Nephron (organoid): ENCODE measurements around the gene BRD4.
A peak's percentile ranks its signal among the peaks of the same experiment; 100 is the strongest.

ENCODE experiments used
- H3K27ac Mint-ChIP-seq, 3 experiments: 2 replicates each; pipeline ENCODE4 v1.8.0; 2020; ENCODE audit warnings: mixed read lengths in 3 of 3, mild to moderate bottlenecking in 2 of 3, moderate library complexity in 1 of 3
- H3K27me3 Mint-ChIP-seq: 2 replicates; pipeline ENCODE4 v1.8.0; 2021; ENCODE audit warnings: low read depth, mild to moderate bottlenecking, moderate library complexity, mixed read lengths
- H3K36me3 Mint-ChIP-seq: 2 replicates; pipeline ENCODE4 v1.8.0; 2020; ENCODE audit warnings: low read depth, mixed read lengths
- H3K4me1 Mint-ChIP-seq: 2 replicates; pipeline ENCODE4 v1.8.0; 2020; ENCODE audit warnings: mixed read lengths
- H3K4me3 Mint-ChIP-seq, 3 experiments: 2 replicates each; pipeline ENCODE4 v1.8.0; 2020; ENCODE audit warnings: mild to moderate bottlenecking in 3 of 3, mixed read lengths in 3 of 3, moderate library complexity in 2 of 3
- H3K9me3 Mint-ChIP-seq: 2 replicates; pipeline ENCODE4 v1.8.0; 2020; ENCODE audit warnings: mixed read lengths
- CTCF ChIP-seq, 3 experiments: fragments of 200-600 bp; sonication (generic); IDR thresholded peaks; one replicate each; pipeline ENCODE4 v1.5.0; 2021; ENCODE audit warnings: antibody characterized with exemption in 3 of 3; ENCODE audit not compliant: unreplicated experiment in 3 of 3

Gene BRD4

GRCh38 chr19:15313649-15314279 lies 18.6 kb downstream of the BRD4 start:
- Mint-ChIP-seq H3K36me3 (peaks cover 31% of the 10 kb centered on the region), H3K27me3 (no peaks in the 10 kb centered on the region), H3K4me3 (no peak overlapping the region), H3K9me3 (no peaks in the 10 kb centered on the region), H3K27ac (no peak overlapping the region), H3K4me1 (peaks cover 49% of the 10 kb centered on the region)
- TF ChIP-seq CTCF (IDR thresholded peaks at IDR 0.05; ENCODE audit: unreplicated experiment in 3 of 3): no peak

- TF ChIP-seq CTCF (IDR thresholded peaks at IDR 0.05; ENCODE audit: unreplicated experiment in 3 of 3): no peak
- no peak overlapping the region for H3K4me3 Mint-ChIP-seq
Measured at GRCh38 chr19:15307169-15307568, 25.2 kb downstream of the BRD4 start.

GRCh38 chr19:15305582-15306334 lies 26.6 kb downstream of the BRD4 start:
- no peak for TF ChIP-seq CTCF (IDR thresholded peaks at IDR 0.05; ENCODE audit: unreplicated experiment in 3 of 3)
- Mint-ChIP-seq H3K27me3 (no peaks in the 10 kb centered on the region), H3K4me1 (peaks cover 28% of the 10 kb centered on the region), H3K4me3 (no peak overlapping the region), H3K27ac (no peak overlapping the region), H3K36me3 (peaks cover 47% of the 10 kb centered on the region), H3K9me3 (peaks cover 18% of the 10 kb centered on the region)

More at GRCh38 chr19:15307169-15307568, 25.2 kb downstream of the BRD4 start:
- H3K36me3 Mint-ChIP-seq: peaks cover 52% of the 10 kb centered on the region
- peaks cover 18% of the 10 kb centered on the region for H3K9me3 Mint-ChIP-seq
- H3K27ac Mint-ChIP-seq: no peak overlapping the region
- peaks cover 27% of the 10 kb centered on the region for H3K4me1 Mint-ChIP-seq
- no peaks in the 10 kb centered on the region for H3K27me3 Mint-ChIP-seq

GRCh38 chr19:15304140-15304705 lies 28.1 kb downstream of the BRD4 start:
- H3K4me3 Mint-ChIP-seq: no peak overlapping the region
- no peak for TF ChIP-seq CTCF (IDR thresholded peaks at IDR 0.05; ENCODE audit: unreplicated experiment in 3 of 3)
- H3K4me1 Mint-ChIP-seq: peaks cover 31% of the 10 kb centered on the region
- H3K9me3 Mint-ChIP-seq: peaks cover 18% of the 10 kb centered on the region
- no peaks in the 10 kb centered on the region for H3K27me3 Mint-ChIP-seq
- H3K27ac Mint-ChIP-seq: peak overlapping the region in 2 of 3 experiments; percentile 56 to 69
- H3K36me3 Mint-ChIP-seq: peaks cover 39% of the 10 kb centered on the region

GRCh38 chr19:15303105-15303780 lies 29.1 kb downstream of the BRD4 start:
- TF ChIP-seq CTCF (IDR thresholded peaks at IDR 0.05; ENCODE audit: unreplicated experiment in 3 of 3): no peak
- Mint-ChIP-seq H3K27ac (peak overlapping the region; percentile 21 to 69 (median 56)), H3K9me3 (peaks cover 18% of the 10 kb centered on the region), H3K27me3 (no peaks in the 10 kb centered on the region), H3K4me1 (peaks cover 40% of the 10 kb centered on the region), H3K4me3 (no peak overlapping the region), H3K36me3 (peaks cover 37% of the 10 kb centered on the region)
